ENCODE data around the gene APOA1.

The APOA1 gene

DNA sequence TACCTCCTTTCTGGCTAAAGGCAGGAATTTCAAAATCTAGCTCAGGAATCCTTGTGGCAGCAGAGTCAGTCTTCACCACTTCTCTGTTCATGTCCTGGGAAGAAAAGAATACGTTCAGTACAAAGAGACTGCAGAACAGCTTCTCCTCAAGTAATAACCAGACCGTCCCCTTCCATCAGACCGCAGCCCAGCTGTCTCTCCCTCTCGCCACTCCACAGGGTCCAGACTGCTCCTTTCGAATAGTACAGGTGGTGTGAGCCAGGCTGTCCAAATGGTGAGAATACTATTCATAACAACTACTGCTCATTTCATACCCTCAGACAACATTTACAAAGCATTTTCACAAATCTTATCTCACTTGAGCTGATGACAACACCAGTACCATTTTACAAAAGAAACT is 50.5 kb downstream of the APOA1 start:
- no peak for DNase-seq

DNA sequence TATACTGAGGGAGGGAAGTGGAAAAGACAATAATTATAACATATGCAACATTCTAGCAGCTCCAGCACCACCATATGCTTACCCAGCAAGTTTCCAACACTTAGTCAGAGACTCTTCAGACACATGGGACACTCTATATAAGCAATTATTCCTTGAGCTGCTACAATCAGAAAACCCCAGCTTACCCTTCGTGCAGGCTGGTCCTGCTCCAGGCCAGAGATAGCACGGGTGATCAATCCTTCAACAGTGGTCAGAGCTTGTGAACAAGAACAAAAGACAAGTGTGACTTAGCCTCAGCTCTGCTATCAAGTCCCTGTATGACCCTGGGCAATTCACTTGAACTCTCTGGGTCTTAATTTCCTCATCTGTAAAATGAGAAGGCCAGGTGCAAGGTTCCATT is 51.1 kb downstream of the APOA1 start:
- no peak for DNase-seq

Measured in activated CD4-positive, alpha-beta T cell treated with anti-CD3 and anti-CD28 coated beads, Interleukin-2, amount 50 U/mL, for 48 hours (primary cell).